CD4-positive, alpha-beta T cell (primary cell): ENCODE data around the gene GMEB2. TPM values are rescaled to one million over a fixed set of nuclear protein-coding genes. Genes with fewer than 3 reads are reported as not detected.

Experiments
- ATAC-seq: fragments of 200-7000 bp; cut with Tn5 transposase; one replicate; pipeline ENCODE4 v1.10.0; 2022; ENCODE audit warnings: mild to moderate bottlenecking; ENCODE audit not compliant: poor library complexity
- CTCF ChIA-PET: fragments of 350-600 bp; sonication (Branson Sonifier 250); formaldehyde crosslinking; loops from one replicate; lab custom pipeline; 2021; ENCODE audit warnings: antibody characterized with exemption, inconsistent platforms; lab: Charles Lee
- POLR2A ChIA-PET: fragments of 350-600 bp; sonication (Branson Sonifier 250); formaldehyde crosslinking; loops from one replicate; lab custom pipeline; 2021; ENCODE audit warnings: antibody characterized with exemption, inconsistent platforms; lab: Charles Lee
- DNase-seq, 14 experiments: peaks; one replicate each; pipeline ENCODE4 v3.0.0-alpha.2; 2013 to 2020; ENCODE audit warnings: mixed read lengths in 2 of 14
- H3K27ac ChIP-seq, 2 donors: one replicate each; pipeline versions ENCODE4 v1.5.1 to v1.7.0; 2013; ENCODE audit warnings: low read length in 2 of 2, low read depth in 1 of 2, mild to moderate bottlenecking in 1 of 2
- H3K27me3 ChIP-seq, 2 experiments: 1 replicate in 1 of 2; 2 replicates in 1 of 2; pipeline versions ENCODE4 v1.6.1 to v1.7.0; 2013; ENCODE audit warnings: low read length in 2 of 2, control low read depth in 1 of 2, mild to moderate bottlenecking in 1 of 2, moderate library complexity in 1 of 2; ENCODE audit not compliant: insufficient read depth in 2 of 2, control insufficient read depth in 1 of 2
- H3K36me3 ChIP-seq: one replicate; pipeline ENCODE4 v1.6.1; 2013; ENCODE audit warnings: low read length, control low read depth; ENCODE audit not compliant: insufficient read depth
- H3K4me1 ChIP-seq: one replicate; pipeline ENCODE4 v1.6.1; 2013; ENCODE audit warnings: low read length, control low read depth; ENCODE audit not compliant: insufficient read depth
- H3K4me3 ChIP-seq: one replicate; pipeline ENCODE4 v1.5.1; 2013; ENCODE audit warnings: mild to moderate bottlenecking, low read length, moderate library complexity
- H3K9me3 ChIP-seq, 2 experiments: 1 replicate in 1 of 2; 2 replicates in 1 of 2; pipeline versions ENCODE4 v1.6.1 to v1.7.0; 2013; ENCODE audit warnings: low read length in 2 of 2, mild to moderate bottlenecking in 2 of 2, control low read depth in 1 of 2, moderate library complexity in 1 of 2; ENCODE audit not compliant: control insufficient read depth in 1 of 2, insufficient read depth in 1 of 2
- H3K27ac Mint-ChIP-seq: one replicate; pipeline ENCODE4 v1.8.0; 2020; ENCODE audit warnings: mixed read lengths
- H3K27me3 Mint-ChIP-seq: one replicate; pipeline ENCODE4 v1.8.0; 2021; ENCODE audit warnings: mixed read lengths
- H3K36me3 Mint-ChIP-seq: one replicate; pipeline ENCODE4 v1.8.0; 2021; ENCODE audit warnings: low read depth, mixed read lengths
- H3K4me1 Mint-ChIP-seq: one replicate; pipeline ENCODE4 v1.8.0; 2021; ENCODE audit warnings: low read depth, mixed read lengths
- H3K4me3 Mint-ChIP-seq: one replicate; pipeline ENCODE4 v1.8.0; 2020; ENCODE audit warnings: mild to moderate bottlenecking, mixed read lengths
- H3K9me3 Mint-ChIP-seq: one replicate; pipeline ENCODE4 v1.8.0; 2020; ENCODE audit warnings: mixed read lengths
- intact Hi-C, 2 experiments: fragments of 100-400 bp; cut with DNase I in 1 of 2; cut with micrococcal nuclease in 1 of 2; formaldehyde crosslinking; loops; one replicate each; pipeline versions ENCODE4 v1.15.1 to v1.9.0; 2023 to 2025; cut with DNase I, micrococcal nuclease
- total RNA-seq, 174 experiments: library from RNA in 2 of 174; stranded (reverse) in 2 of 174; gene quantifications; one replicate each; pipeline ENCODE4 v1.2.3 and lab custom pipeline; 2021 to 2026
- TF ChIP-seq, protein P1 (sequence below): fragments of 200-600 bp; IDR thresholded peaks from one replicate; pipeline ENCODE4 v1.8.0; 2022; ENCODE audit warnings: antibody characterized with exemption, mild to moderate bottlenecking

Gene GMEB2
- total RNA-seq, 2 experiments from 2014 or later: 32.9 to 34.0 TPM

DNA sequence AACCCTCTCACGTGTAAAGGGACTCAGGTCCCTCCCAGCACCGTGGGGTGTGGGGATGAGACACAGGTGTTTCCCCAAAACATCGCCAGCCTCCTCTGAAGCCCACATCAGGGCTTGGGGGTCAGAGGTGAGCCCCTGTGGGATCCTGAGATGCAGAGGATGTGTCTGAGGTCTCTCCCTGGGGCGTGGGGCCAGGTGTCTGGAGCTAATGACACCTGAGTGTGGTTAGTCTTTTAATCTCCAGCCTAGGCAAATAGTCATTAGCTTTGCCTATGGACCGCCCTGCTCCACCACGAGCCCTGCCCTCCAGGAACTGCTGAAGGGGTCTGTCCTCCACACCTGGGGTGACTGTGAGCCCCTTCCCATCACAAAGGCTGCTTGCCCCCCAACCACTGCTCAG is 81.1 kb downstream of the GMEB2 start:
- no peak overlapping the region for H3K4me3 Mint-ChIP-seq
- no peaks in the 10 kb centered on the region for H3K27me3 Mint-ChIP-seq
- Histone ChIP-seq H3K27me3 (peaks cover 3 to 5% of the 10 kb centered on the region in 2 experiments), H3K4me1 (peaks cover 11% of the 10 kb centered on the region), H3K36me3 (no peaks in the 10 kb centered on the region), H3K27ac (no peak overlapping the region), H3K4me3 (no peak overlapping the region), H3K9me3 (no peaks in the 10 kb centered on the region)
- H3K9me3 Mint-ChIP-seq: no peaks in the 10 kb centered on the region
- no peaks in the 10 kb centered on the region for H3K4me1 Mint-ChIP-seq
- ATAC-seq: no peak
- CTCF ChIA-PET: no interaction called here
- no peaks in the 10 kb centered on the region for H3K36me3 Mint-ChIP-seq
- intact Hi-C loops: no loop called here
- POLR2A ChIA-PET: interaction anchor here (0.5 to 1.6 kb wide), 4 partner anchors 8 to 112 kb away, joined by 3 to 4 read pairs (median 3); partner anchors contain the start of genes GMEB2, PTK6 and RTEL1
- DNase-seq: no peak
- no peak overlapping the region for H3K27ac Mint-ChIP-seq
- TF ChIP-seq, protein P1, sequence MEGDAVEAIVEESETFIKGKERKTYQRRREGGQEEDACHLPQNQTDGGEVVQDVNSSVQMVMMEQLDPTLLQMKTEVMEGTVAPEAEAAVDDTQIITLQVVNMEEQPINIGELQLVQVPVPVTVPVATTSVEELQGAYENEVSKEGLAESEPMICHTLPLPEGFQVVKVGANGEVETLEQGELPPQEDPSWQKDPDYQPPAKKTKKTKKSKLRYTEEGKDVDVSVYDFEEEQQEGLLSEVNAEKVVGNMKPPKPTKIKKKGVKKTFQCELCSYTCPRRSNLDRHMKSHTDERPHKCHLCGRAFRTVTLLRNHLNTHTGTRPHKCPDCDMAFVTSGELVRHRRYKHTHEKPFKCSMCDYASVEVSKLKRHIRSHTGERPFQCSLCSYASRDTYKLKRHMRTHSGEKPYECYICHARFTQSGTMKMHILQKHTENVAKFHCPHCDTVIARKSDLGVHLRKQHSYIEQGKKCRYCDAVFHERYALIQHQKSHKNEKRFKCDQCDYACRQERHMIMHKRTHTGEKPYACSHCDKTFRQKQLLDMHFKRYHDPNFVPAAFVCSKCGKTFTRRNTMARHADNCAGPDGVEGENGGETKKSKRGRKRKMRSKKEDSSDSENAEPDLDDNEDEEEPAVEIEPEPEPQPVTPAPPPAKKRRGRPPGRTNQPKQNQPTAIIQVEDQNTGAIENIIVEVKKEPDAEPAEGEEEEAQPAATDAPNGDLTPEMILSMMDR: no peak

DNA sequence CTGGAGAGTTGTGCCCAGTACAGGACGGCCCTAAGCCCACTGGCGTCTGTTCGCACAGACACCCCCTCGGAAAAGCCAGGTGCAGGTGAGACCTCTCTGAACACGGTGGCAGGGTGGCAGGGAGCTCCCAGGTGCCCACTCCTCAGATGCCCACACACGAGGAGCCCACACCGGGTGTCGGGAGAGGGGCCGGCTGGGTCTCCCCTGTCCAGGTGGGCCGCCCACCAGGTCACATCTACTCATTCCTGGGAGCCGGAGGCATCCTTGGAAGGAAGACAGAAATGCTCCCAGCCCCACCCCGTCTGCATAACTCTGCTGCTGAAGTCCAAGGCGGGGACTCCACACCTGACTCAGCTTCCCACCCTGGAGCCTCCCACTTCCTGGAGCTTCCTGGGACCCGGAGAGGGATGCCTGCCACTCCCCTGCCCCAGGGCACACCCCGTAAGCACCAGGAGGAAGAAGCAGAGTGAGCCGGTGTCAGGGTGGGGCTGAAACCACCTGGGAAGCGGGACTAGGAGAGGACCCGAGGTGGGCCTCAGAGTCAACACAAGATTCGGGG is 81.9 kb downstream of the GMEB2 start:
- Histone ChIP-seq H3K4me1 (peaks cover 11% of the 10 kb centered on the region), H3K9me3 (no peaks in the 10 kb centered on the region), H3K27me3 (peaks cover 3 to 5% of the 10 kb centered on the region in 2 experiments), H3K4me3 (no peak overlapping the region), H3K36me3 (no peaks in the 10 kb centered on the region), H3K27ac (no peak overlapping the region)
- Mint-ChIP-seq H3K9me3 (no peaks in the 10 kb centered on the region), H3K4me1 (no peaks in the 10 kb centered on the region), H3K36me3 (no peaks in the 10 kb centered on the region), H3K27ac (no peak overlapping the region), H3K4me3 (no peak overlapping the region), H3K27me3 (no peaks in the 10 kb centered on the region)
- CTCF ChIA-PET: no interaction called here
- intact Hi-C loops: no loop called here
- POLR2A ChIA-PET: interaction anchor here (0.6 to 1.6 kb wide), 2 partner anchors 74 to 82 kb away, joined by 3 read pairs; partner anchors contain the start of gene GMEB2
- TF ChIP-seq, protein P1: no peak
- DNase-seq: no peak
- ATAC-seq: no peak

DNA sequence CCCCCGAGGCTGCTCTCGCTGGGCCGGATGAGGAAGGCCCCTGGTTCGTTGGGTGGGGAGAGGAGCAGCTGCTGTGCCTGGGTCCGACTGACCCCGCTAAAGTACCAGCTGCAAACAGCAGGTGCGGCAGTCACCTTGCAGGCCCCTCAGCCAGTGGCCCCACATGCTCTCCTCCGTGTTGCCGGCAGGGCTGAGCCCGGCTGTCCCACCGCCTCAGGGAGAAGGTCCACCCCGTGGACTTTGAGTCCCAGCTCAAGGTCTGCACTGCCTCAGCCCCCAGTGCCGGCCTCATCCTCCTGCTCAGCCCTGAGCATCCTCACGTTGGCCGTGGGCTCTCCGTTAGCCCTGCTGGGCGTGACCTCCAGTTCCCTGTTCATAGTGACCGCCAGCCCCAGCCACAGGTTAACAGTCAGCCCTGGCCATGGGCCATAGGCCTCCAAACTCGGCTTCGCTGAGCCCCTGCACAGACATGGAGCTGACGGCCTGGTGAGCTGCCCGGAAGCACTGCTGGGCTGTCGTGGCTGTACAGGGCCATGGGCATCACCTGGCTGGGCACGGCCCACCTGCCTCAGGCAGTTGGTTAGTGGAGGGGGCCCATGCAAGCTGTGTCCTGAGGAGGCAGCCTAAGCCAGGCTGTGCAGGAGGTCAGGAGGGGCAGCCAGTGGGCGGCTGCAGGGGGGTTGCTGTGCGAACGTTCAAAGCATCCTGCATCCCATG is 82.5 kb downstream of the GMEB2 start:
- ChIA-PET POLR2A (interaction anchor here (0.6 to 1.6 kb wide), 2 partner anchors 75 to 83 kb away, joined by 3 read pairs; partner anchors contain the start of gene GMEB2), CTCF (no interaction called here)
- peaks cover 3 to 5% of the 10 kb centered on the region in 2 experiments for H3K27me3 ChIP-seq
- H3K4me1 ChIP-seq: peaks cover 11% of the 10 kb centered on the region
- Mint-ChIP-seq H3K4me1 (no peaks in the 10 kb centered on the region), H3K9me3 (no peaks in the 10 kb centered on the region), H3K27ac (no peak overlapping the region), H3K27me3 (no peaks in the 10 kb centered on the region), H3K36me3 (no peaks in the 10 kb centered on the region), H3K4me3 (no peak overlapping the region)
- ATAC-seq (no peak), DNase-seq (no peak)
- TF ChIP-seq, protein P1: no peak
- intact Hi-C loops: no loop called here
- H3K4me3 ChIP-seq: no peak overlapping the region
- no peak overlapping the region for H3K27ac ChIP-seq
- no peaks in the 10 kb centered on the region for H3K9me3 ChIP-seq
- no peaks in the 10 kb centered on the region for H3K36me3 ChIP-seq
